GM18499 (cell line): ENCODE results near the gene PPARG.
"Not testable (repeated sequence)": the region's sequence is repeated elsewhere in the genome, so short reads cannot be mapped to it uniquely, and the experiment has no call there.

Experiments
- ATAC-seq: cut with Tn5 transposase; IDR thresholded peaks from one replicate; pipeline ENCODE4 v1.9.1; 2021; ENCODE audit warnings: moderate number of reproducible peaks; ENCODE audit not compliant: insufficient read depth, unreplicated experiment

The PPARG gene

DNA sequence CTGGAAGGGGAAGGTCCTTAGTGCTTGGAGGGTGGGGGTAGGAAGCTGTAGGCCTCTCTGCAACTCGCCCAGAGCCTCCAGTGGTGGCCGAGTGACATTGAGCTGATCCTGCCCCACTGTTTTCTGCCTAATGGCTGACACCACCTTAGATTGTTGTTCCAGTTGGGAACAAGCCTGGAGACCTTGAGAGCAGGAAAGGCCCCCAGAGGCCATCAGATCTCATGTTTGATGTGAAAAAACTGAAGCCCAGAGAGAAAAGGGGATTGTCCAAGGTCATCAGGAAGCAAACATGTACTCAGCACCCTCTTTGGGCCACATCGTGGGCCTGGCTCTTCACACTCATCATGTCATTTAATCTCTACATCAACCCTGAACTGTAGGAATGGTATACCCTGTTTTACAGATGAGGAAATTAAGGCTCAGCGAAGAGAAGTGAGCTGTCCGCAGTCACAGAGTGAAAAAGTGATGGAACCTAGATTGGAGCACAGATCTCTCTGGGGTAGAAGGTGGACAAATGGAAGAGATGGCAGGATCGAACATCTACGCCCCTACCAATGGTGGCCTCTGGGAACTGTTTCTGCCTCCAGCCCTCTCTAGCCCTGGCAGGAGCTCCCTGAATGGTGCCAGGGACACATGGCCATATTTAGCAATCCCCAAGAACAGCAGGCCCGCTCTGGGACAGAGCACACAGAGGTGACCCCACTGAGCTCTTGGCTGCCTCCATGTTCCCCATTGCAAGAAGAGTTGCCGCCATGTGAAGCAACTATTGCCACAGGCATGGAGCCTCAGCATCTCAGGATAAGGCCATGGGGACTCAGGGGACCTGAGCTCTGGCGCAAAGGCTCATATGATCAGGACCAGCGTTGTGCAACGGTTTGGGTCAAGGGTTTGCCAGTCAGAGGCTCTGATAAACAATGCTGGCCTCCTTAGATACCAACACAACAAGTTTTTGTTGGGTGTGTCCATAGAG lies 163.8 kb downstream of the PPARG start:
- ATAC-seq: no peak

DNA sequence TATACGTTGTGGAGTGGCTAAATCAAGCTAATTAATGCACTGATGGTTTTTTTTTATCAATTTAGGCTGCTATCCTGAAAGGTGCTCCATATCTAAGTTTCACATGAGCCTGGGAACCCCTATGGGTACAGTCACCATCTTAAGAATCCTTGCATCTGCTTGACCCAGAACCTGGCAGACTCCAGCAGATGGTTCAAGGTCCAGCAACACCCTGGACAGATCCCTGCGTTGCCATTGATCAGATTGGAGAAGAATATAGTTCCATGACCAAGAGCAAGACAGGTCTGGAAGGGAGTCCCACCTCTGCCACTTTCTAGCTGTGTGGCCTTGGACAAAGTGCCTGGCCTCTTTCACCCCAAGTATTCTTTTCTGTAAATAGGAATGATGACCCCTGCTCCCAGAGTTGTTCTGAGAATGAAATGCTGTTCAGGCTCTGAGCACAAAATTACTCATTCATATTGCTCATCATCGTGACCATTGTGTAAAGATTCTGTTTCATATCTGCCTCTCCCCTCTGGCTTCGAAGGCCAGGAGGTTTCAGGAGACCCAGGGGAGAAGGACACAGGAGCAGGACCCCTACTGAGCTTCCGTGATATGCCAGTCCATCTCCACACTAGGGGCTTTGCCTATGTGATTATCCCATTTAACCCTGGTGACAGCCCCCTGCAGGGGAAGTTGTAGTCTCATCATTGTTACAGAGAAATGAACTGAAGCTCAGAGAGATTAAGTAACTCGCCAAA lies 165.4 kb downstream of the PPARG start:
- no peak for ATAC-seq

DNA sequence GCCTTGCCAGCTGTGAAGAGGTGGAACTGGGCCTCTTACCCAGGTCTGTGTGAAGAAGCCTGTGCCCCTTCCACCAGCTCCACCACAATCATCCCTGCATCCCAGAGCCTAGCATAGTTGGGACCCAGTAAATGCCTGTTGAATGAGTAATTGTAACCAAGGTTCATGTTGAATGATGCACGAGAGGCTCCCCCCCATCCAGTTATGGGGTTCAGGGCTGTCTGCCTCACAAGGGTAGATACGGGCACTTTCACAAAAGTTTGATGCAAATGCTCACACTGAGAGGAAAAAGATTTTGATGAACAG lies 165.9 kb downstream of the PPARG start:
- no peak for ATAC-seq

DNA sequence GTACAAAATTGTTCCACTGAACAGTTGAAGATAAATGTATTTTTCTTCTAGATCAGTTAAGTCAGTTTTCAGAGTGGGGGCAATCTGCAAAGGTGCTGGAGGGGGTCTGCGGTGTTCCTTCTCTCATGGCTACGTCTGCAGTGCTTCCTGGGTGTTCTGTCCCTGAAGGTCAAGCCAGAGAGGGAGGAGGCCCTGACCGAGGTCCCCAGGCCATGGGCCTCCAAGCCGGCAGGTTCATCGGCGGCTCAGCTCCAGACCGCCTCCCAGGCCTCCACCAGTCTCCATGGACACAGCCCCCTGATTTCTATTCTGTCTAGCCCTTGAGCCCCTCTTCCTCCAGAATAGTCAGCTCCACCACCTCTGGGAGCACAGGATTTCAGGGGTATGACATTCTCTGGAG lies 166.9 kb downstream of the PPARG start:
- no peak for ATAC-seq

DNA sequence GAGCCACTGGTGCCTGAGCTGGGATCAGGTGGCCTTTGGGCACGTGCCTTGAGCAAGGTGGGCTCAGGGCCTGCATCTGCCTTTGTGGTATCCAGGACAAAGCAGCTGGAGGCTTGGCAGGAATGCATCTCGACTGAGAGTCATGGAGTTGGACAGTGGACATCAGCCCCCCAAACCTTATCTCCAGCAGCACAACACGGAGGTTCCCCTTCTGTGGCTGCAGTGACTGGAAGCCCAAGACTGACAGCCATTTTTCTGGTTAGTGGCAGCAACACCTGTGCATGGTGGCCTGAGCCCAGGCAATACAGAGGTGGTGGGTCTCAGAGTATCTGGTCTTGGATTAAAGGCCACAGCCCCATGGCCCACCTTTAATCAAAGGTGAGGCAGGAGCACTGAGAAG lies 167.6 kb downstream of the PPARG start:
- ATAC-seq: no peak

DNA sequence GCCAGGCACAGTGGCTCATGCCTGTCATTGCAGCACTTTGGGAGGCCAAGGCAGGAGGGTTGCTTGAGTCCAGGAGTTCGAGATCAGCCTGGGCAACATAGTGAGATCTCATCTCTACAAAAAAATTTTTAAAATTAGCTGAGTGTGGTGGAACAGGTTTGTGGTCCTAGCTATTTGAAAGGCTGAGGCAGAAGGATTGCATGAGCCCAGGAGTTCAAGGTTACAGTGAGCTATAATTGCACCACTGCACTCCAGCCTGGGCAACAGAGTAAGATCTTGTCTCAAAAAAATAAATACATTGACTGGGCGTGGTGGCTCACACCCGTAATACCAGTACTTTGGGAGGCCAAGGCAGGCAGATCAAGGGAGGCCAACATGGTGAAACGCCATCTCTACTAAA lies 168.5 kb downstream of the PPARG start:
- not testable (repeated sequence) for ATAC-seq

DNA sequence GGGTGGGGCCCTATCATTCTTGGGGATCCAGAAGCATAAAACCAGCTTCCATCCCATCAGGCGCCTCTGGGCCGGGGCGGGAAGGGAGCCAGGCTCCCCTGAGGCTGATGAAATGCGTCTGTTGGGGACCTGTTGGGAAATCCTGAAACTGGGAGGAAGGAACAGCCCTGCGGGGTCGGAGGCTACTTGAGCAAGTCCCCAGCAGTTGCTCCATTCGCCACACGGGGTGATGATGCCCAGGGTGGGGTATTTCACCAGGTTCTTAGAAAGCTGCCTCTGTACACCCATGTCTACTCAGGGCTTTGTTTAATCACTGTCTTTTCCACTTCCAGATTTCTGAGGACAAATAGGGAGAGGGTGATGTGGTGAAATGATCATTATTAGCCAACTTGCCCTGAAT lies 170.0 kb downstream of the PPARG start:
- no peak for ATAC-seq

DNA sequence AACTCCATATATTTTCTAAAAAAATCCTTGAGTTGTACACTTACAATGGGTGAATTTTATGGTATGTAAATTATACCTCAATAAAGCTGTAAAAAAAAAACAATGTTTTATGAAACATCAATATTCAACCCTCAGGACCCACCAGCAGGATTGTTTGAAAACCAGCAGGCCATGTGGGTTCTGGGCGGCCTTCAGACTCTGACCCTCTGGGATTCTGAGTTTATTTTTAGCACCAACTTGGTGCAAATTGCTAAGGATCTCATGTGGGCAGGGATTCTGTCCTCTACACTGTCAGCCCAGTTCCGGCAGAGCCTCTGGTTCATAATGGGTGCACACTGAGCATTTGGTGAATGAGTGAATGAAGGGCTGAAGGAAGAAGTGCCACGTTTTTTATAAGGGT lies 171.3 kb downstream of the PPARG start:
- ATAC-seq: no peak

DNA sequence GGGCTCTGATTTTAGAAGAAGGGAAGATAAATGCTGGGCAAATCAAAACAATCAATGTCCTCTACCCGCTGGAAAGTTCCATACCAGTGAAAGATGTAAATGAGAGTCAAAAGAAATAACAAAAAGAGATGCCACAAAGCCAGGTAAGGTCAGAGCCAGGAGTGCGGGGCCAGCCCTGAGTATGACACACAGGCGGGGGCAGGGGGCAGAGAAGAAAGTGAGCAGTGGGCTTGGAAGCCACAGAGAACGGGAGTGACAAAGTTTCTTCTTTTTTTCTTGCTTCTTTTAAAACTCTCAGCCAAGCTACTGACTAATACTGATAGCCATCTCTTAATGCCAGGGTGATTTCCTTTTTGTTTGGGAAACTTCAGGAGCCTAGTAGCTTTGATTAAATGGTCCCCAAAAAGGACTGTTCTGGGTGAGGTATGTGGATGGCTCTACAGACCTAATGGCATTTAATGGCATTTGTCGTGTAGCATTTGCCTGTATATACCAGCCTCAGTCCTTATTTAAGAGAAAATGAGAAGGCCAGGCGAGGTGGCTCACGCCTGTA lies 172.3 kb downstream of the PPARG start:
- ATAC-seq: no peak

DNA sequence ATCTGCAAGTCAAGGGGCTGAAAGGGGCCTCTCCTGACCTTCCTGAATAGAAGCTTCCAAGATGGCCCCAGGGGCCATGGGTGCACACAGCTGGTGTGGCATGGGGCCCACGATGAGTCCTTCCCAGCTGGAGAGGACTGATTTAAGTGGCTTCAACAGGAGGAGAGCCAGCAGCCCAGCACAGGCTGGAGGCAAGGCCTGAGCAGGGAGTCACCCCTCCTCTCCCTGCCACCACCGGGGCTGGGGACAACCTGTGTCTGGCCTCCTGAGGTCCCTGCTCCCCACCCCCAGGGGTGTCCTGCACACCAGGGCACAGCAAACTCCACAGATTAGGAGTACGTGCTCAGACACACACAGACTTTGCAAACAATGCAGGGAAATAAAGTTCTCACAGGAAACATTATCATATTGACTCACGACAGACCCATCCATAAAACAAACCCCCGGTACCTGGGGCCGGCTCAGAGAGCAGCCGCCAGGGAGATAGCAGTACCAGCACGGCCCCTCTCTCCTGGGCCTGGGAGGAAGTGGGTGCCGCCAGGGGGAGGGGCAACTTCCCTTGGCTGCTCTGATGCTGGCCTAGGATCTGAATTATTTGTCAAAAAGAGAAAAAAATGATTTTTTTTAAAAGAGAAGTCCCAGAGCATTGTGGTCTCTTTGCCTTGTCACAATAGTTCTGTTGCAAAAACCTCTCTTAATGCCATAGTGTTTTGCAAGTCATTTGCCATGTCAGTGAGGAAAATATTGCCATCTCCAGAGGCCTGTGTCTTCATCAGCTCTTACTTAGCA lies 173.5 kb downstream of the PPARG start:
- no peak for ATAC-seq

DNA sequence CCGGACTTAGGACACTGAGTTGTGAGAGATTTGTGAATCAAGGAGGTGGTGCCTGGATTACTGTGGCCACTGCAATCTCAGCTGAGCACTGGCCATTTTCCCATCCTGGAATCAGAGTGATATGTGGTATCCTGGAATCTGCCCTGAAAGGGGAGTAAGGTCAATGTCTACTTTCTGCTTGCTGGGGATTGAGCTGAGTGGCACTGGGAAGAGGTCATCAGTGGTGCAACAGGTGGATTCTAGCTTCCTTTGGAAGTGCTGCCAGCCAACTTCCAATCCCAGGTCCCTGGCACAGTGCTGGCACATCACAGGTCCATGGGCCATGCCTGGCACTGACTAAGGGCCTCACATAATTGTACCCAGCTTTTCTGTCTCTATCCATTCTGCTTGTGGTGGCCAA lies 174.8 kb downstream of the PPARG start:
- no peak for ATAC-seq

DNA sequence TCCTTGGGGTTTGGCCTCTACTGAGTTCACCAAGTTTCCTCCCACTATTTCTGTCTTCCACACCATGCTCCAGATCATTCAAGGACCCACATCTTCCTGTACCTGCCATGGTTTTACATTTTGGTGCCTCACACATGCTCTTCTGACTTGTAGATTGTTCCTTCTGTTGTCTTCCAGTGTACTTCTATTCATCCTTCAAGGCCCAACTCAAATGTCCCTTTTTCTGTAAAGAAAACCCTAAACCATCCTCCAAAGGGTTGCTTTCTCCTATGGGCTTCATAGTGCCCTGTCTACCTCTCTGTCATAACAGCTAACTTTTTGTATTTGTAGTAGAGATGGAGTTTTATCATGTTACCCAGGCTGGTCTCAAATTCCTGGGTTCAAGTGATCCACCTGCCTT lies 175.3 kb downstream of the PPARG start:
- ATAC-seq: no peak

DNA sequence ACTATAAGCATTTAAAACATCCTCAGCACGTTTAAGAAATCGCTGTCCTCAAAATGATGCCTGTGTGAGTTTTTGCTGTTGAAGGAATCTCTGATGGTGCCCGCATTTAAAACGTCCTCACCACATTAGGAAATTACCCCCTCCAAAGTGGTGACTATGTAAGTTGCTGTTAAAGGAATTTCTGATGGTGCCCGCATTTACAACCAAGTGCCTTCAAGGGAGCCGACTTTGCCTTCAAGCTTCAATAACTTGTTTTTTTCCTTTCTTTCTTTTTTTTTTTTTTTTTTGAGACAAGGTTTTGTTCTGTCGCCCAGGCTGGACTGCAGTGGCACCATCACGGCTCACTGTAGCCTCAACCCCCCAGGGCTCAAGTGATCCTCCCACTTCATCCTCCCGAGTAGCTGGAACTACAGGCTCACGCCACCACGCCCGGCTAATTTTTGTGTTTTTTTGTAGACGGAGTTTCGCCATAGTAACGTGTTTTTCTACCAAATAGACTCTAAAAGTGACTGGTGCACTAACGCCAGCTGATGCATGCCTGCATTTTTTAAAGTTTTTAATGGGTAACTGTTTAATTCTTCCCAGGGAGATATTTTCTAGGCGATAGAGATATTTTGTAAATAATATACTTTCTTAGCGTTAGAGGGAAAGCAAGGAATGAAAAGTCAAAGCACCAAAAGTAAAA lies 176.4 kb downstream of the PPARG start:
- no peak for ATAC-seq

DNA sequence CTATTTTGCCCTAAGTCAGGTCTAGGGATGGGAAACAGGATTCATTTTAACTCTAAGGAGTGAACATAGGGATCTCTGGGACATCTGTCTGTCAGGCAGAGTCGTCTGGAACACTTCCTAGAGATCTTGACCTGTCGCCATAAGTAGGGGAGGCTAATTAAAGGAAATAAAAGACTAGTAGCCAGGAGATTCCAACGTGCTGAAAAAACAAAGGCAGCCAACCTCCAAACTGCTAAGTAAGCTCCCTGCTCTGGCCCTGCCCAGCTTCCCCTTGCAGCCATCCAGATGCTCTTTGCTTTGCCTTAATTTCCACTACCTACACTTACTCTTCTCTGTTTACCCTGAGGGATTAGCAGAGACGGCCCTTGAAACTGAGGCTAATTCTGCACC lies 177.0 kb downstream of the PPARG start:
- no peak for ATAC-seq

DNA sequence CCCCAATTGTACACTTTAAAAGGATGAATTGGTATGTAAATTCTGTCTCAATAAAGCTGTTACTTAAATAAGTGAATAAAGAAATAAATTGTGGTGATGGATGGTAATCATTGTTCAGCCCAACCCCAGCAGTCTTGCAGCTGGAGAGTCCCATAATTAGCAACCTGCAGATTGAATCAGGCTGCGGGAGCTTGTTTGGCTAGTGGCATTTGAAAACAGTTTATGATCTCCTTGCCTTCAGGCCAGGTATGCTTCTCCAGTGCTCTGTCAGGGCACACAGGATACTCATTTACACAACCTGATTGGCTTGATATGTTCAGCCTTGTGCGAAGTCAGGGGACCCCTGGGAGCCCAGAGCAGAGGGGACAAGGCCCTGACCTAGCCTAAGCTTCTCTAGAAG lies 178.9 kb downstream of the PPARG start:
- no peak for ATAC-seq

DNA sequence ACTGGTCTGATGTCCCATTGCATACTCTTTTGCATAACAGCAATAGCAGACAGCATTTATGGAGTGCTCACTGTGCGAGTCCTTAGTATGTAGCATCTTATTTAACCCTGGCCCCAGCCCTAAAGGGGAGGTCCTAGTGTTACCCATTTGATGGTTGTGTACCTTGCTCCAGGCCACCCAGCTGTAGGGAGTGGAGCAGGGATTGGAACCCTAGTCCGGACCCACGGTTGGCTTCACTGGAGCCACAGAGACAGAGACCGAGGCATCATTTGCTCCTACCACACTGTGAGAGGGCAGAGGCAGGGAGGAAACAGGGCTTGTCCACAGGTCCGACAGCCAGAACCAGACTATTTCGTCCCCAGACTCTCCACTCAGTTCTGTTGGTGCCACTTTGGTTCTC lies 179.4 kb downstream of the PPARG start:
- no peak for ATAC-seq

DNA sequence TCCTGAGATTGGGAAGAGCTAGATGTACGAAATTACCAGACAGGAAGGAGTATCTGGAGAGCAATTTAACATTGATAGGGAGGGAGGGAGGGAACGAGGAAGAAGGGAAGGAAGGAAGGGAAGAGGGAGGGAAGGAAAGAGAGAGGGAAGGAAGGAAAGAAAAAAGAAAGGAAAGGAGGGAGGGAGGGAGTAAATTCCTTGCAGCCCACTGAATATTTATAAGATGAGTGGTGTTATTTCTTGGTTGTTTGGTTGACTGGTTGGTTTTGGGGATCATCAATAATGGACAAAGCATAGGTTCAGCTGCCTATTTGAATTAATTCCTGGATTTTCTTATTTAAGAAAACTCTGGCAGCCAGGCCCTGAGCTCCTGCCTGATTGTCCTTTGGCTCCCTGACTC lies 179.9 kb downstream of the PPARG start:
- ATAC-seq: no peak

DNA sequence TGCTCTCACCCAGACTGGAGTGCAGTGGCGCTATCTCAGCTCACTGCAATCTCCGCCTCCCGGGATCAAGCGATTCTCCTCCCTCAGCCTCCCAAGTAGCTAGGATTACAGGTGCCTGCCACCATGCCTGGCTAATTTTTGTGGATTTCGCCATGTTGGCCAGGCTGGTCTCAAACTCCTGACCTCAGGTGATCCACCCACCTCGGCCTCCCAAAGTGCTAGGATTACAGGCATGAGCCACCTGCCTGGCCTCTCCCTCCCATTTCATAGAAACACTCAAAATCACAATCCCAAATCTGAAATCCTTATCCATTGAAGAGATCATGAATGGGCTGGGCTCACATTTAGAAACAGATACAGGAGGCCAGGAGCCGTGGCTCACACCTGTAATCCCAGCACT lies 180.4 kb downstream of the PPARG start:
- ATAC-seq: not testable (repeated sequence)

DNA sequence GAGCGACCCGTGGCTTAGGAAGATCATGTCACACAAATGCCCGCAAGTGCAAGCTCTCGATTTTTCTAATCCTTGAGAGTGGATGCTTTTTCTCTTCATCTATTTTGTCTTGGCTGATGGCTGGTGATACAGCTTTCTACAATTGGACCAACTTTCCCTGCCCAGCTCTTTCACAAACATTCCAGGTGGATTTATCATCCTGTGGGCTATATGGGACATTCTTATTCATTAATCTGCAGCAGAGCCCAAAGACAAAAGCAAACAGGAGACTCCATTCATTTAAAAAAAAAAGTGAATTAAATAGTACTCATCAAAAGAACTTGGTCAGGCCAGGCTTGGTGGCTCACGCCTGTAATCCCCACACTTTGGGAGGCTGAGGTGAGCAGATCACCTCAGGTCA lies 181.2 kb downstream of the PPARG start:
- ATAC-seq: no peak

DNA sequence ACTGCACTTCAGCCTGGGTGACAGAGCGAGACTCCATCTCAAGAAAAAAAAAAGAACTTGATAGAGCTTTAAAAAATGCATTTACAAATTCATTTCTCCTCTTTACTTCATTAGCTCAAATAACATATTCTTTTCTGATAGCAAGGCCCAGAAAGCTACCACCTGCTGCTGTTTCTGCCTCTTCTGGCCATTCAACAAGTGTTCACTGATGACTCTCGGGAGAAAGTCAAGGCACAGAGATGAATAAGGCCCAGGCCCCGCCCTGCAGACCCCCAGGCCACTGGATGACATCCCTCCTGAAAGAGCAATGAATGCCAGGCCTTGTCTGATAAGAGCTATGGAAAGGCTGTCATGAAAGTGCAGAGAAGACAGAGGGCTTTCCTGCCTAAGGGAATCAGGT lies 181.8 kb downstream of the PPARG start:
- ATAC-seq: no peak
